ENCODE data around the gene ORC4.

The ORC4 gene

DNA sequence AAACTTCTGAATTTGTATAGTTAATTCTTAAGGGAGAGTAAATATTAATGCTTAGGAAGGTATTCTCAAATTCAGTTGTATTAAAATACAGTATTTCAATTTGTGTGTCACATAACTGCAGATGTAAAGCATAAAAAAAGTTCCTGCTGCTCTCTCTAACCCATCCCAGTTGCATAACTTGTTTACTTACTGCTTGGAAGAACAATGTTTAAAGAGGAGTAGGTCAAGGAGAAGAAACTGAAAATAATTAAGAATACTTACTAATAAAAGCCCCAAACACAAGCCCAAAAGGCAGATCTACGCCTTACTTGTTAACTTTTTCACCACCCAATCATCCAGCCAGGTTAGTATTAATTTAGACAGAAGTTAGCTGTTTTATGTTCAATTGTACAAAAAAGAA, 81.2 kb downstream of the ORC4 start:
- DNase-seq (ENCODE audit: insufficient read length, low spot score) (no peak), FAIRE-seq (no peak)

DNA sequence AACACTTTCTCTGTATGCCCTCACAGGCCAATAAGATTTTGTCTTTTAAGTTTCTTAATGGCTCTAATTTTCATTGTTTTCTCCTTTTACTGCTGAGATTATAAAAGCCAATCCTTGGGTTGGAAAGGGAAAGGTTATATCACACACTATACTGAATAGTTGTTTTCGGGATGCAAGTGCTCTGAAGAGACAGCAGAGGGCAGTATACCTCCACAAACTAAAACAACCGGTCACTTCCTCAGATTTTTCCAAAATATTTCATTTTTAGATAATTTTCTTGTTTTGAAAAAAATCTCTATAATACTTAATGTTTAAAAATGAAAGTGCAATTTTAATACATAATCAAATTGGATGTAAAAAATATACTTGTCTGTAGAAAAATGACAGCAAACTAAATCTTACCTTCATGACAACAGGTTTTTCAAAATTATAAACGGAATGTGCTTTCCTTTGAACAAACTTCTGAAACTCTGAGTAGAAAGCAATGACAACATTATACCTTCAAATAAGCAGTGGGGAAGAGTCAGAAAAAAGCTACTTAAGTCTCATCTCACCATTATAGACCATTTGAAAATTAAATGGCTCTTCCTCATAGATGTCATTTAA, 82.7 kb downstream of the ORC4 start:
- peak; percentile 96 for FAIRE-seq

DNA sequence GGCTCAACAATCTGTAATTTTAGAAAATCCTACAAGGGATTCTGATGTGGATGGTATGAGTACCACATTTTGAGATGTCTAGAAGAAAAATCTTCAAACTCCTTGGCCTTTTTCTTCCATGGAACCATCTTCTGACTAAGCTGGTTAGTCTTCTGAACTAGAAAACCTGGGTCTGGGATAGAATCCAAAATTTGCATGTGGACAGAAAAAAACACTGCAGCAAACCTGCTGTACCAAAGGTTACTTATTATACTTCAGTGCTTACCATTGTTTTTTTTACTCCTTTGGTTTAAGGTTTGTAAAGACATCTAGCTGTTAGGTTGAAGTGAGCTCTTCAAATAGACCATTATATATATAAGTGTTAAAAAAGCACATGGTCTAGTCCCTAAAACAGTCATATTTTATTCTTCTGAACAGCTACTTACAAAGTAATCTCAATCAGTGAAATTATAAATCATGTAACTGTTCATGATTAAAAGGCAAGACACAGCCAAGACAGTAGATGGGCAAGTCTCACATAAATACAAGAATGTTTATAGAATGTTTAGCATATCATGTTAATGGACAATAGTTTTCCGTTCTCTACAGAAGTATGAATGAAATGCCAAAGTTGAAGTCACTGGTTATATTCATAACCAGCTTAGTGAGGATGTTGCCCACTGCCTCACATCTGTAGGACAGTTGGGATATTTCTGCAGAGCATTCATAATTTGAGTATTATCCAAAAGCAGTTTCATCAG, 85.5 kb downstream of the ORC4 start:
- no peak for FAIRE-seq
- no peak for DNase-seq (ENCODE audit: insufficient read length, low spot score)

More for the DNA sequence above, 82.7 kb downstream of the ORC4 start:
- no peak for DNase-seq (ENCODE audit: insufficient read length, low spot score)

DNA sequence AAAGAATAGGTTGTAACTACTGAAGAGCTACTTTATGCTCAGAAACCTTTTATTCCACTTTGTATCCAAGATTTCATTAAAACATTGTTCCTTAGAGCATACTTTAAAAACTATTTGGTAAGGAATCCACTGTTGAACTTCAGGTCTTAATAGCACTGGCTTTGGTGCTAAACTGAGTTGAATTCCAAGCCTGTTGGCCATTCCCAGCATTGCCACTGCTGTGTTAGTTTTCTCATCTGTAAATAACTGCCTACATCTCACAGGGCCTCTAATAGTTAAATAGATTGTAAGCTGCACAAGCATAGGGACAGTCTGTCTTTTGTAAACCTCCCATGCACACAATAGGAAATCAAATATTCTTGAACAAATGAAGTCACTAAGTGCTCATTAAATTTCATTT, 86.6 kb downstream of the ORC4 start:
- FAIRE-seq = no peak

DNA sequence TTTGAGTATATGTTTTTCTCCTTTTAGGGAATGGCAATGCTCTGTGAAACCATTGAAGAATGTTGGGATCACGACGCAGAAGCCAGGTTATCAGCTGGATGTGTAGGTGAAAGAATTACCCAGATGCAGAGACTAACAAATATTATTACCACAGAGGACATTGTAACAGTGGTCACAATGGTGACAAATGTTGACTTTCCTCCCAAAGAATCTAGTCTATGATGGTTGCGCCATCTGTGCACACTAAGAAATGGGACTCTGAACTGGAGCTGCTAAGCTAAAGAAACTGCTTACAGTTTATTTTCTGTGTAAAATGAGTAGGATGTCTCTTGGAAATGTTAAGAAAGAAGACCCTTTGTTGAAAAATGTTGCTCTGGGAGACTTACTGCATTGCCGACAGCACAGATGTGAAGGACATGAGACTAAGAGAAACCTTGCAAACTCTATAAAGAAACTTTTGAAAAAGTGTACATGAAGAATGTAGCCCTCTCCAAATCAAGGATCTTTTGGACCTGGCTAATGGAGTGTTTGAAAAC, 93.4 kb downstream of the ORC4 start:
- DNase-seq (ENCODE audit: insufficient read length, low spot score) = no peak
- no peak for FAIRE-seq

More for the DNA sequence above, 86.6 kb downstream of the ORC4 start:
- DNase-seq (ENCODE audit: insufficient read length, low spot score) = no peak

DNA sequence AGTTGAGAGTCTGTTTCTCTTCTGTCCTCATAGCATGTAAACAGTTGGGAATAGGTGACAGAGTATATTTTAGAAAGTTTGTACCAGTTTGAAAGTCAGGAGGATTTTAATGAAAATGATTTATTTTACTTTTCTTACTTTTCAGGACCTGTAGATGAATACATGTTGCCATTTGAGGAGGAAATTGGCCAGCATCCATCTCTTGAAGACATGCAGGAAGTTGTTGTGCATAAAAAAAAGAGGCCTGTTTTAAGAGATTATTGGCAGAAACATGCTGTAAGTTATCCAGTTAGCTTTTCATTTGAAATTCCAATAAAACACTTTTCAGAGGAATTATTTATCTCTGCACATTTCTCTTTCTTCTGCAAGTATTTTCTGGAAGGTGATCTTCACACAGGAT, 94.7 kb downstream of the ORC4 start:
- no peak for FAIRE-seq

DNA sequence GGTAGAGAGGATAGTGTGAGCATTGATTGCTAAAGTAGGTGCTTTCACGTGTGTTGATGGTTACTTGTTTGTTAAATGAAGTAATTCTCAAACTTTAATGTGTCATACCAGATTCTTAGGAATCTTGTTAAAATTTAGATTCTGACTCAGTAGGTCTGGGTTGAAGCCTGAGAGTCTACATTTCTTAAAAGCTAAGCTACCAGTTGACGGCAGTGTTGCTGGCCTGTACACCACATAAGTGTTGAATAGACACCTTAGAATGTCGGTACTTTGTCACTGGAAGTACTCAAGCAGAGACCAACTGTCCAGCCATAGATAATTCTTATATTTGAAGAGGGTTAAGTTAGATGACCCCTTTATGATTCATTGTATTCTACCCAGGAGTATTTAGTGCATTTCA, 95.9 kb downstream of the ORC4 start:
- FAIRE-seq = no peak
- no peak for DNase-seq (ENCODE audit: insufficient read length, low spot score)

More for the DNA sequence above, 94.7 kb downstream of the ORC4 start:
- no peak for DNase-seq (ENCODE audit: insufficient read length, low spot score)

DNA sequence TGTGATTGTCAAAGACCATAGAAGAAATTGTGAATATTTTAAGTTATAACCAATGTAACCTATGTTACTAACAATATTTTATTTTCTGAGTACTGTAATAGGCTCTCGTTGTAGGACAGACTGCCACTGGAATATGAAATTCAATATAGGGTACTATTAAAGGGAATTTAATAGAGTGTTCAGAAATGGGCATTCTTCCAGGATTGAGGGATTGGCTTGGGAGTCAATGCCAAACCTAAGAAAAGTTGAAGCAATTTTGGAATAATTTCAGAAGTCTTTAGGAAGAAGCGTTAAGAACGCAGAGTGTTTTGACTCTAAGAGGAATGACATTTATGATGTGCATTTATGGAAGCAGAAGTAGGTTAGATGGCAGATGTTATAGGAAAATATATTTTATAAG, 96.7 kb downstream of the ORC4 start:
- DNase-seq (ENCODE audit: insufficient read length, low spot score) = no peak
- FAIRE-seq = no peak

DNA sequence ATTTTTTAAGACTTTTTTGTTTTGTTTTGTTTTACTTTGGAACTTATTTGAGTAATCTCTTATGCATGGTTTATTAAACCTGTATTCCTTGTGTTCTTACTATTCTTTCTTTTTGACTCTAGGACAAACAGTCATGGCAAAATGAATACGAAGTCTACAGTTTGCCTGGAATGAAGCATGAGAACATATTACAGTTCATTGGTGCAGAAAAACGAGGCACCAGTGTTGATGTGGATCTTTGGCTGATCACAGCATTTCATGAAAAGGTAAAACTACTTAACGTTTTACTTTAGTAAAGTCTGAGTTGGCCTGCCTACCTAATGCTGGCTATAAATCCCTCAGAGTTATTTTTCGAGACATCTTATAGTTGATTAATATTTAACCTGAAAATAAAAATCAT, 103.4 kb downstream of the ORC4 start:
- no peak for FAIRE-seq
- DNase-seq (ENCODE audit: insufficient read length, low spot score) = no peak

DNA sequence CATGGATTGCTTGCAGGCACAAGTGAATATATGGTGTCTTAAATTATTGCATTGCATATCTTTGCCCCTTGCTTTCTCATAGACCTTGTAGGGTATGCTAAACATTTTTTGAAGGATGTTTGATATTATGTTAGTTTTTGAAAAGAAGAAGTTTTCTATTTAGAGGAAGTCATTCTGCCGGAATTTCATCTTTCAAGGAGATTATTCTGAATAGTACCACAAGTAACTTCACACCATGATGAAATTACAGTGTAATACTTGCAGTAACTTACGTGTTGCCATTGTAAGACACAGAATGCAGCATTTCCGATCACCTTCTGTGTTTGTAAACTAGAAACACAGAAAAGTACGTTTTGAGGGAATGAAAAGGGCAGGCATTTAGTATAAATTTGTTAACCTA, 103.8 kb downstream of the ORC4 start:
- DNase-seq (ENCODE audit: insufficient read length, low spot score) = no peak
- FAIRE-seq = no peak

DNA sequence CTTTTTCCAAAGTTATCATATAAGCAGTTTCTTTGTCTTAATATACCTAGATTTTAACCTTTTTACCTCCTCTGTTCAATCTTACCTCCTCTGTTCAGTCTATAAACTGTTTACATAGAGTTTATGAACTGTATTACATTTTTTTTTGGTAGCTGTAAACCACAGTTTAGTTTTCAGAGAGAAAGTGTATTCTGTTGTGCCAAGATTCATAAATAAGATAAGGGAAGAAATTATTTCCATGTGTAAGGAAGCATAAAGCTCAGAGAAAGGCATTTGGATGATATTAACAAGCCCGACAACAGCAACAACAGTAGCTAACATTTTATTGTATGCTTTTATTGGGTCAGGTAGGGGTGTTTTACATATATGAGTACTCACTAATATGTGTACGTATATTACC, 104.5 kb downstream of the ORC4 start:
- FAIRE-seq (no peak), DNase-seq (ENCODE audit: insufficient read length, low spot score) (no peak)

DNA sequence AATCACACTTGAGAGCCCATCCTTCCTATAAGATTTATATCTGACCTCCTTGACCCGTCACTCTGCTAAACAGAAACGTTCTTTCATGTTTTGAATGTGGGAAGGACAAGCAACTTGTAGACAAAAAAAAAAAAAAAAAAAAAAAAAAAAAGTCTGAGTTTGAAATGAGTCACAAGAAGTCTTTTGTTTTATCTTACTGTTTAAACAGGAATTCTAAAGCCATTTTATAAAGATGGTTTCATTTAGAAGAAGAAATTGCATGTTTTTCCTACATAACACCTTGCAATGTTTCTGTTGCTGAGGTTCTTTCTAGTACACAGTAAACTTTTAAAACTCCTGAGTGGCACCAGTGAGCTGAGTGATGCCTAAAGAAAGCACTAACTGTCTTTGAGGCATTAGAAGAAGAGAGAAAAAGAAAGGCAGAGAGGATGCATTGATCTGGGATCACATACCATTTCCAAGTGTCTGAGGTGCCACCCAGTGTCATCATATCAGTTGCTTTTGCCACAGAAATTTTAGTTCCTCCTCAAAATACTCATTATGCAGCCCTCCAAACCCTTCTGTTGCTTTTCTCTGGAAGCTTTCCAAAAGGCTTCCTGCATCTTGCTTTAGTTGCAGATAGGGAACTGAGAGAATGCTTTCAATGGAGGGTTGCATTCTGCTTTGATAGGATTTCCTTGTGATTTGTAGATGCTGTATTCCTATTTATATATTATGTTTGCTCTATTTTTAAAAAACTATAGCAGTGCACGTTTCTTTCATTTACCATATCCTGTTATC, 106.6 kb downstream of the ORC4 start:
- FAIRE-seq (no peak), DNase-seq (ENCODE audit: insufficient read length, low spot score) (no peak)

DNA sequence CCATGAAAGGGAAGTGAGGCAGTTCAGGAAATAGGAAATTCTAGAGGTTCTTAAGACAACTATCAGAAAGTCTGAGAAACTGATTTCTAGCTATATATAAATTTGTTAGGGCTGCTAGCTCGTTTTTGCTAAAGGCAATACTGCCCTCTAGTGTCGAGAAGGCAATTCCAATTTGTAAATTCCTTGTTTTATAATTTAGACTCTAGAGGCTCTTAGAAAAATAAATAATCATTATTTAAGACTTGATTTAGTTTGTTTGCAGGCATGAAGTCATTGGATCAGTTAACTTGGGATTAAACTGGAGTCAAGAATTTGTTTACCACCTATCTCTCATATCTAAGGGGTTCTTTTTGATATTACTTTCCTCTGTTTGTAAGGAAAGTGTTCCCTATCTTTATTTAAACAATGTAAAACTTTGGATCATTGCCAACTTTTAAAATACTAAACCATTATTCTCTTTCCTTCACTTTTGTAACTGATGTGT, 109.5 kb downstream of the ORC4 start:
- no peak for DNase-seq (ENCODE audit: insufficient read length, low spot score)

DNA sequence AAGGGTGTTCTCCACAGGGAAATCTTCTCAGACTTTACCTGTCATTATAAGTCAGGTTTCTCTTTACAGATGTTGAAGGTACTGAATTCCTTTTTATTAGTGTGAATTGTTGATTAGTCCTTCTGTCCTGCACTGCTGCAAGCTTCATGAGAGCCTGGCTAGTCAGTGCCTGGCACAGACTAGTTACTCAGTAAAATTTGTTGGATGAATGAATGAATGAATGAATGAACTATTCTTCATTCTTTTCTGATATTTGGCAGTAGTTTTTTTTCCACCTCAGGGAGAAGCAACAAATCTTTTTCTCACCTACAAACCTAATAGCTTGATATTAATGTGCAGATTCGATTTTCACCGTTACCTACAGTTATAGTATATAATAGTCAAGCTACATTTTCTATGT, 111.4 kb downstream of the ORC4 start:
- DNase-seq (ENCODE audit: insufficient read length, low spot score) (no peak), FAIRE-seq (no peak)

More for the DNA sequence above, 109.5 kb downstream of the ORC4 start:
- FAIRE-seq = no peak

DNA sequence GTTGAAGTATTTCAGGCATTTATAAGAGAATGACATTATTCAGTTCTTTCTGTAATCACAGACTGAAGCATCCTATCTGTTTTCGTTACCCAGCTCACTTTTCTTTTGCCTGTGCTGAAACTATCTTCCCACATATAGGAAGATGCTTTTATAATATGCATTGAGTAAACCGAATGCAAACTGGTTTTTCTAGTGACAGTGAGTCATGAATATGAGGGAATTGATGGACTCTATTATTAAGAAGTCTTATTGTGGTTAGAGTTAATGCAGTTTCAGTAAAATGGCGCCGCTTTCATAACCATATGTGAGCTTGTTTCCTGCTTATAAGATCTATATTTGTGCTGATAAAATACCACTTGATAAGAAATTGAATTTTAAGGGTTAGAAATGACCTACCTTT, 116.5 kb downstream of the ORC4 start:
- DNase-seq (ENCODE audit: insufficient read length, low spot score) (no peak), FAIRE-seq (no peak)

DNA sequence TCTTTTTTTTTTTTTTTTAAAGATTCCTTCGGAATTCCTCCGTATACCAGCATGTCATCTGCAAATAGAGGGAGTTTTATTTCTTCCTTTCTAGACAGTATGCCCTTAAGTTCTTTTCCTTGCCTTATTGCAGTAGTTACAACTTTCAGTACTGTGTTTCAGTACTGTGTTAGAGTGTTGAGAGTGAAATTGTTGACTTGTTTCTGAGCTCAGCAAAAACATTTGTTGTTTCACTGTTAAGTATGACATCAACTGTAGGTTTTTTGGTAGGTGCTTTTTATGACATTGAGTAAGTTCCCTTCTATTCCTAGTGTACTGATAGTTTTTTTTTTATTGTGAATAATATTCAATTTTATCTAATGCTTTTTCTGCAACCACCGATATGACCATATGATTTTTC, 131.9 kb downstream of the ORC4 start:
- FAIRE-seq (no peak), DNase-seq (ENCODE audit: insufficient read length, low spot score) (no peak)

DNA sequence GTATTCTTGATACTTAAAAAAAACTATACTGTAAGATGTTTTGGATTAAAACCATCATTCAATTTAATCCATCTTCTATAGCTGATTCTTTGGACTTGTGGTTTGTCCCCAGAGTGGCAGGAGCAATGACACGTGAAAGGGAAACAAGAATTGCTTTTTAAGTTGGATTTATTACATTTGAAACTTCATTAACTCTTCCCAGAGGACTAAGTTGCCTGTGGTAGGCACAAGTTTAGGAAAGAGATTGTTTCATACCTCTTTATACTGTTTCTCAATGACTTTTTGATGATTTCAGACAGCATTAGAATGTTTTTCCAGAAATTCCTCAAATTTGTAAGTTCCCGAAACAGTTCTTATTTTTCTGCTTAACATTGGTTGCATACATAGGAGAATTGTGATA, 134.4 kb downstream of the ORC4 start:
- DNase-seq (ENCODE audit: insufficient read length, low spot score) = no peak
- no peak for FAIRE-seq

DNA sequence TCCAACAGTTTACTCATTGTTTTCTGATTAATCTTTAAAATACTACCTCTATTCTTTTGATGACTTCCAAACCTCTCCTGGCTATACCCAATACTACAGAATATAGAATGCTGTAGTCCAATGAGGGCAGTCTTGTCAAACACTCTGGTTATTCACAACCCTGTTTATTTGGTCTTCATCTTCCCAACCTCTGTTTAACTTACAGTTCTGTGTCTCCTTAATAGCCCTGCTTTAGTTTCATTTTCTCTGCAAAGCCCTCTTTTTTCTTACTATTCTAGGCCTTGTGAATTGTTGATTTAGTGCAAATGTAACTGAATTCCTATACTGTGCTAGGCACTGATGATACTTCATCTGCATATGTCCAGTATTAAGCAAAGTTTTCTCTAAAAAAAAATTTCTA, 135.7 kb downstream of the ORC4 start:
- FAIRE-seq = no peak

DNA sequence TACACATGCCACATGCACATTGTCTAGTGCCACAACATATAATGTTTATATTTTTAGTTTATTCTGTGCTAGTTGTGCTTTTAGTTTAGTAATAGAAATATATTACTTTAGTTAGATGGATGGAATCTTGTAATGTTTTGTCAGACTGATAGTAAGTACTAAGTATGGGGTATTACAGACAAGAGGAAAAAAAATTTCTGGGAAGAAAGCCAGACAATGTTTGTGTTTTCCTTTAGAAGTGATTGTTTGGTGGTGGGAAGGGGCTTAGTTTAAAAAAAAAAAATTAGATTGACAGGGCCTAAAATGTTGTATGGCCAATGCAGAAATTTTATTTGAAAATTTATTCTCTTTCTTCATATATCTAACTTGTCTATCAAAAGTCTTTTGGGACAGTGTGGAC, 137.9 kb downstream of the ORC4 start:
- FAIRE-seq (no peak), DNase-seq (ENCODE audit: insufficient read length, low spot score) (no peak)

More for the DNA sequence above, 135.7 kb downstream of the ORC4 start:
- DNase-seq (ENCODE audit: insufficient read length, low spot score) = no peak
